ENCODE data around the gene RDH12. TPM values are rescaled to one million over a fixed set of nuclear protein-coding genes. Genes with fewer than 3 reads are reported as not detected.

Gene RDH12
- total RNA-seq, 1 donor from 2014 or later = not detected

Other genes starting within 250 kb of the RDH12 start
- 2.2 TPM for gene TMEM229B, start 213.2 kb upstream of the RDH12 start, total RNA-seq
- gene PLEKHH1, start 168.6 kb upstream of the RDH12 start, total RNA-seq = 5.5 TPM
- gene PIGH, start 101.6 kb upstream of the RDH12 start, total RNA-seq = 11.2 TPM
- gene ARG2, start 82.0 kb upstream of the RDH12 start, total RNA-seq = 0.99 TPM
- 133 TPM for gene VTI1B, start 27.3 kb upstream of the RDH12 start, total RNA-seq
- gene RDH11, start 6.1 kb upstream of the RDH12 start, total RNA-seq = 12.5 TPM
- gene ZFYVE26, start 114.7 kb downstream of the RDH12 start, total RNA-seq = 15.5 TPM
- 3.2 TPM for gene RAD51B, start 117.9 kb downstream of the RDH12 start, total RNA-seq

All from left ventricle myocardium superior (tissue), 1 donor.